GM12864 (cell line): ENCODE results near the gene NAIF1.
A peak's percentile ranks its signal among the peaks of the same experiment; 100 is the strongest.

Source experiments
- DNase-seq: peaks from one replicate; pipeline ENCODE4 v3.0.0-alpha.2; 2011; ENCODE audit warnings: low read depth
- H3K4me3 ChIP-seq: 2 replicates; pipeline ENCODE4 v1.5.1; 2011; ENCODE audit warnings: mild to moderate bottlenecking, low read depth, low read length, control low read depth
- CTCF ChIP-seq: IDR thresholded peaks from 2 replicates; pipeline ENCODE4 v1.5.1; 2011; ENCODE audit warnings: low read depth, mild to moderate bottlenecking, moderate library complexity, low read length, control low read depth, inconsistent platforms; ENCODE audit errors: missing control alignments

Gene NAIF1

GRCh38 chr9:128070874-128071273, 3.8 kb upstream of the NAIF1 start:
- DNase-seq: no peak
- no peak for TF ChIP-seq CTCF

GRCh38 chr9:128068386-128069205, 1.5 kb upstream of the NAIF1 start:
- TF ChIP-seq CTCF: no peak
- no peak for DNase-seq
- peak overlapping the region; percentile 88 for H3K4me3 ChIP-seq

More at GRCh38 chr9:128070874-128071273, 3.8 kb upstream of the NAIF1 start:
- H3K4me3 ChIP-seq: no peak overlapping the region

GRCh38 chr9:128067645-128068385, 695 bp upstream of the NAIF1 start, which contains the start of gene SLC25A25:
Gene SLC25A25 (plus strand): TSS chr9:128068232. CDS start chr9:128068320, 88 bp downstream.
- DNase-seq: peak; percentile 96
- no peak for TF ChIP-seq CTCF
- peak within 1 kb of the TSS; percentile 88 for H3K4me3 ChIP-seq

GRCh38 chr9:128065907-128066712, 1.0 kb downstream of the NAIF1 start:
- DNase-seq: no peak
- no peak for TF ChIP-seq CTCF
- H3K4me3 ChIP-seq: peak overlapping the region; percentile 55

GRCh38 chr9:128062846-128063831, 4.0 kb downstream of the NAIF1 start:
- no peak for TF ChIP-seq CTCF
- H3K4me3 ChIP-seq: no peak overlapping the region
- DNase-seq: no peak

GRCh38 chr9:128062279-128062678, 4.8 kb downstream of the NAIF1 start:
- no peak for TF ChIP-seq CTCF
- no peak overlapping the region for H3K4me3 ChIP-seq
- no peak for DNase-seq
